ENCODE measurements around the gene FGG. TPM values are rescaled to one million over a fixed set of nuclear protein-coding genes. Genes with fewer than 3 reads are reported as not detected.
A peak's percentile ranks its signal among the peaks of the same experiment; 100 is the strongest.

The FGG gene
- total and polyA plus RNA-seq, 2 of the 13 experiments (the other 11 are each of a cell fraction or from before 2014, with no cell fraction given), result 1,037 to 2,423 TPM

GRCh38 chr4:154612472-154613414, at the start of gene FGG (continued):
- no peak for TF ChIP-seq ZBTB43 (CRISPR knock-in tag; conservative IDR thresholded peaks at IDR 0.05)
- TF ChIP-seq ZNF251 (CRISPR knock-in tag; IDR thresholded peaks at IDR 0.05), result no peak
- TF ChIP-seq IKZF5 (CRISPR knock-in tag; IDR thresholded peaks at IDR 0.05), result peak; percentile 68; the same call in 1 of the 2 replicates
- no peak for TF ChIP-seq NFE2L1 (CRISPR knock-in tag; IDR thresholded peaks at IDR 0.05; ENCODE audit: borderline replicate concordance)
- TF ChIP-seq NFIB (CRISPR knock-in tag; IDR thresholded peaks at IDR 0.05; ENCODE audit: borderline replicate concordance), result no peak
- peak; percentile 6 for TF ChIP-seq YY1 (IDR thresholded peaks at IDR 0.05; ENCODE audit: insufficient read depth, insufficient replicate concordance, low read depth, low read length)
- no peak for TF ChIP-seq ZNF569 (CRISPR knock-in tag; IDR thresholded peaks at IDR 0.05; ENCODE audit: borderline replicate concordance)
- TF ChIP-seq MTF2 (CRISPR knock-in tag; IDR thresholded peaks at IDR 0.05; ENCODE audit: borderline replicate concordance), result no peak
- no peak for TF ChIP-seq ZNF777 (CRISPR knock-in tag; IDR thresholded peaks at IDR 0.05)
- no peak for TF ChIP-seq SSRP1 (CRISPR knock-in tag; IDR thresholded peaks at IDR 0.05)
- TF ChIP-seq SALL2 (CRISPR knock-in tag; IDR thresholded peaks at IDR 0.05), result peak; percentile 46; the same call in 1 of the 2 replicates
- no peak for TF ChIP-seq ZNF546 (CRISPR knock-in tag; conservative IDR thresholded peaks at IDR 0.05)
- TF ChIP-seq ISX (CRISPR knock-in tag; conservative IDR thresholded peaks at IDR 0.05), result no peak
- peak; percentile 80 for TF ChIP-seq RARA (CRISPR knock-in tag; IDR thresholded peaks at IDR 0.05)
- no peak for TF ChIP-seq ZSCAN22 (CRISPR knock-in tag; IDR thresholded peaks at IDR 0.05)
- TF ChIP-seq ATF3 (CRISPR knock-in tag; IDR thresholded peaks at IDR 0.05), result peak; percentile 87
- no peak for TF ChIP-seq ETV6 (CRISPR knock-in tag; conservative IDR thresholded peaks at IDR 0.05)
- TF ChIP-seq BCL3 (CRISPR knock-in tag; IDR thresholded peaks at IDR 0.05), result no peak
- TF ChIP-seq ZUFSP (CRISPR knock-in tag; IDR thresholded peaks at IDR 0.05; ENCODE audit: borderline replicate concordance), result no peak
- no peak for TF ChIP-seq ZBTB2 (CRISPR knock-in tag; IDR thresholded peaks at IDR 0.05; ENCODE audit: low read depth)

Measured in HepG2 (cell line).